Measurements from ENCODE around the gene AUTS2. TPM values are rescaled to one million over a fixed set of nuclear protein-coding genes. Genes with fewer than 3 reads are reported as not detected.

Gene AUTS2
- total RNA-seq, 1 experiment from 2014 or later: 256 TPM

DNA sequence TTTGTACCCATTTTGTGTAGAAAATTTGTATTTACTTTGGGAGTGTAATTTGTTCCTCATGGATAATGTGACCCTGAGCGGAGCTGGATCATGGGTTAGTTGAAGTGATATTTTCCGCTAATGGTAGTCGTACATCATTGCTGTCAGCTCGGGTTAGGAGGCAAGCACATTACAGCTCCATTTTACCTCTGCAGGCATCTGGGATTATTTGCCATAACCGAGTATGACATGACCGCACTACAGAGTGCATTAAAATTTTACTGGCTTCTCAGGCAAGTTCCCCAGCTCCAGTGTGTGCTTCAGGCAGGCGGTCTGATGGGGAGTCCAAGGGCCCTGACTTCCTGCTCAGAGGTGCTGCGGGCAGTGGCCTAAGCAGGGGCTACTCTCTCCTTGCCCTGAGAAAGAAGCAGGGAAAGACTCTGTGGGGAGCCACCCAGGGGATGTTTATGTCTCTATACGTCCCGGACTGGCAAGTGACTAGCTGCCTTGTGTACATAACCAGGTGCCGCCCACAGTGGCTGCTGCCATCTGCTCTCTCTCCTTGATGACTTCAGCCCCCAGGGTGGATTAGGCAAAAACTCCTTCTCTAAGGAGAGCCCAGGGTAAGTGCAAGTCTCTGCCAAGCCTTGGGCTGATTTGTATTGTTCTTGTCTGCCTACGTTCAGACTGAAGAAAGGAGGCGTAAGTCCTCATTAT lies 848.3 kb downstream of the AUTS2 start:
- no peaks in the 10 kb centered on the region for H3K23me2 ChIP-seq (ENCODE audit: insufficient read length, low read depth, low read length, poor library complexity, severe bottlenecking)
- no peaks in the 10 kb centered on the region for H3K27me3 ChIP-seq (ENCODE audit: insufficient read depth, low read length)
- no peaks in the 10 kb centered on the region for H3K36me3 Mint-ChIP-seq (ENCODE audit: insufficient read depth in 1 of 3, low read depth in 3 of 3)
- no peaks in the 10 kb centered on the region for H4K20me1 ChIP-seq (ENCODE audit: control insufficient read depth, insufficient read depth, insufficient read length)
- H2BK20ac ChIP-seq (ENCODE audit: low read depth, low read length, poor library complexity, severe bottlenecking): no peak overlapping the region
- TF ChIP-seq, protein P1, sequence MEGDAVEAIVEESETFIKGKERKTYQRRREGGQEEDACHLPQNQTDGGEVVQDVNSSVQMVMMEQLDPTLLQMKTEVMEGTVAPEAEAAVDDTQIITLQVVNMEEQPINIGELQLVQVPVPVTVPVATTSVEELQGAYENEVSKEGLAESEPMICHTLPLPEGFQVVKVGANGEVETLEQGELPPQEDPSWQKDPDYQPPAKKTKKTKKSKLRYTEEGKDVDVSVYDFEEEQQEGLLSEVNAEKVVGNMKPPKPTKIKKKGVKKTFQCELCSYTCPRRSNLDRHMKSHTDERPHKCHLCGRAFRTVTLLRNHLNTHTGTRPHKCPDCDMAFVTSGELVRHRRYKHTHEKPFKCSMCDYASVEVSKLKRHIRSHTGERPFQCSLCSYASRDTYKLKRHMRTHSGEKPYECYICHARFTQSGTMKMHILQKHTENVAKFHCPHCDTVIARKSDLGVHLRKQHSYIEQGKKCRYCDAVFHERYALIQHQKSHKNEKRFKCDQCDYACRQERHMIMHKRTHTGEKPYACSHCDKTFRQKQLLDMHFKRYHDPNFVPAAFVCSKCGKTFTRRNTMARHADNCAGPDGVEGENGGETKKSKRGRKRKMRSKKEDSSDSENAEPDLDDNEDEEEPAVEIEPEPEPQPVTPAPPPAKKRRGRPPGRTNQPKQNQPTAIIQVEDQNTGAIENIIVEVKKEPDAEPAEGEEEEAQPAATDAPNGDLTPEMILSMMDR (conservative IDR thresholded peaks at IDR 0.05): no peak
- no peak overlapping the region for H3K56ac ChIP-seq (ENCODE audit: insufficient read length, low read depth, low read length)
- no peak overlapping the region for H2BK120ac ChIP-seq (ENCODE audit: low read depth, low read length, poor library complexity, severe bottlenecking)
- no peaks in the 10 kb centered on the region for H3K79me2 ChIP-seq (ENCODE audit: insufficient read depth, low read length)
- H2BK5ac ChIP-seq (ENCODE audit: insufficient read length, low read length): no peak overlapping the region
- no CpG with 5 or more reads among the region's 13 CpGs for WGBS (ENCODE audit: extremely low coverage, insufficient read length, low lambda C conversion rate)
- no peak overlapping the region for H4K91ac ChIP-seq (ENCODE audit: insufficient read length, low read depth, low read length)
- peaks cover 7% of the 10 kb centered on the region; the same call in 1 of the 2 replicates for H3K4me1 ChIP-seq (ENCODE audit: insufficient read depth, low read length)
- no peak overlapping the region for H3K9ac ChIP-seq (ENCODE audit: extremely low read depth, insufficient read length, low read length)
- H3K27ac ChIP-seq (ENCODE audit: insufficient read length, low read depth, low read length): no peak overlapping the region
- H4K8ac ChIP-seq (replicated peaks; ENCODE audit: insufficient read length, low read depth, low read length): no peak overlapping the region
- no peak overlapping the region for H3K4me3 Mint-ChIP-seq
- no peak overlapping the region for H3K23ac ChIP-seq (ENCODE audit: insufficient read length, low read depth, low read length)
- H3K27ac Mint-ChIP-seq: no peak overlapping the region
- no peak overlapping the region for H4K5ac ChIP-seq (ENCODE audit: insufficient read length, low read depth, low read length)
- no peaks in the 10 kb centered on the region for H3K9me3 ChIP-seq (ENCODE audit: control insufficient read depth, low read depth, low read length)
- no peak overlapping the region for H3K4ac ChIP-seq (ENCODE audit: low read depth, low read length)
- no peaks in the 10 kb centered on the region; the same call in 1 of the 2 replicates for H3K27me3 Mint-ChIP-seq (ENCODE audit: low read depth)
- peaks cover 12 to 19% of the 10 kb centered on the region in 2 experiments for H3K4me1 Mint-ChIP-seq
- H3K4me2 ChIP-seq (ENCODE audit: insufficient read depth, insufficient read length, low read length): no peak overlapping the region
- H2AFZ ChIP-seq (ENCODE audit: low read length): no peak overlapping the region
- no peaks in the 10 kb centered on the region for H3K79me1 ChIP-seq (ENCODE audit: insufficient read depth, low read depth, low read length, poor library complexity, severe bottlenecking)
- H3K9me3 Mint-ChIP-seq: no peaks in the 10 kb centered on the region
- no peak overlapping the region for H3K14ac ChIP-seq (ENCODE audit: insufficient read depth, low read length)
- no peak overlapping the region for H3T11ph ChIP-seq (ENCODE audit: low read length)
- no peak overlapping the region for H2AK5ac ChIP-seq (ENCODE audit: insufficient read length, low read length)
- DNase-seq: no peak
- H2BK12ac ChIP-seq (ENCODE audit: insufficient read length, low read depth, low read length): no peak overlapping the region
- H3K18ac ChIP-seq (ENCODE audit: insufficient read length, low read depth, low read length): no peak overlapping the region
- H2BK15ac ChIP-seq (ENCODE audit: low read depth, low read length): no peak overlapping the region

Measured in H9 (cell line).